Mesodermal cell (in vitro differentiated cells): ENCODE measurements around the gene CLPTM1L.
"Not testable (repeated sequence)": the region's sequence is repeated elsewhere in the genome, so short reads cannot be mapped to it uniquely, and the experiment has no call there.

Experiments
- H3K27ac ChIP-seq: 2 replicates; pipeline ENCODE4 v1.7.0; 2013; ENCODE audit warnings: mild to moderate bottlenecking, low read depth, low read length, moderate library complexity; ENCODE audit not compliant: severe bottlenecking
- H3K36me3 ChIP-seq: 2 replicates; pipeline ENCODE4 v1.7.1; 2013; ENCODE audit warnings: mild to moderate bottlenecking, low read length, moderate library complexity; ENCODE audit not compliant: control insufficient read depth, insufficient read depth
- H3K4me1 ChIP-seq: one replicate; pipeline ENCODE4 v1.7.1; 2013; ENCODE audit warnings: mild to moderate bottlenecking, low read length; ENCODE audit not compliant: insufficient read depth, control insufficient read depth, poor library complexity, severe bottlenecking
- H3K4me3 ChIP-seq: 2 replicates; pipeline ENCODE4 v1.7.0; 2013; ENCODE audit warnings: low read length, control low read depth, mild to moderate bottlenecking; ENCODE audit not compliant: insufficient read depth, poor library complexity, severe bottlenecking; ENCODE audit errors: extremely low read depth
- H3K9me3 ChIP-seq: 2 replicates; pipeline ENCODE4 v1.7.1; 2013; ENCODE audit warnings: mild to moderate bottlenecking, low read length, moderate library complexity; ENCODE audit not compliant: control insufficient read depth
- WGBS, 2 experiments: methylation state at CpG; one replicate each; pipeline ENCODE4 v1.1.5; 2013; ENCODE audit warnings: missing lambda C conversion rate in 2 of 2; ENCODE audit not compliant: insufficient coverage in 2 of 2; 5-methylcytosine and 5-hydroxymethylcytosine counted together

Gene CLPTM1L

DNA sequence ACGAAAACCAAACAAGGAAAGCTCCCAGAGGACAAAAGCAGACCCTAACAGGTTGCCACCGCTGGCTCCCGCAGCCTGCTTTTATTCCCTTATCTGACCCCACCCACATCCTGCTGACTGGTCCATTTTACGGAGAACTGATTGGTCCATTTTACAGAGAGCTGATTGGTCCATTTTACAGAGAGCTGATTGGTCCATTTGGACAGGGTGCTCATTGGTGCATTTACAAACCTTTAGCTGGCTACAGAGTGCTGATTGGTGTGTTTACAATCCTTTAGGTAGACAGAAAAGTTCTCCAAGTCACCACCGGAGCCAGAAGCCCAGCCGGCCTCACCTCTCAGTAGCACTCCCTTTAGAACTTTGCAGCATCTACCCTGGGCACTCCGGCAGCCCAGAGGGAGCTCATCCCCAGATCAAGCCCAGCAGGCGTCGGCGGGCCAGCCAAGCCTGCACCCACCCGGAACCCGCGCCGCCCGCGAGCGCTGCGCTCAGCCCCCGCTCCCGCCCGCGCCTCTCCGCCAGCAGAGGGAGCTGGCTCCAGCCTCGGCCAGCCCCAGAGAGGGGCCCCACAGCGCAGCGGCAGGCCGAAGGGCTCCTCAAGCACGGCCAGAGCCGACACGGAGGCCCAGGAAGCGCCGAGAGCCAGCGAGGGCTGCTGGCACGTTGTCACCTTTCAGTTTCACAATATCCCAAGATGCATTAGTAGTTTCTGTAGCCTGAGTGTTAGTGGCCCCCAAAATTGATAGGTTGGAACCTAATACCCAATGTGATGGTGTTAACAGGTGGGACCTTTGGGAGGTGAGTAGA is 35.3 kb upstream of the CLPTM1L start:
- H3K27ac ChIP-seq, result no peak overlapping the region
- peaks cover 18% of the 10 kb centered on the region for H3K9me3 ChIP-seq
- H3K4me1 ChIP-seq, result peaks cover 2% of the 10 kb centered on the region
- whole genome bisulfite sequencing, 2 experiments, result 20 to 32% methylated on average over 18 to 29 of the region's 34 CpGs
- H3K4me3 ChIP-seq, result no peak overlapping the region
- H3K36me3 ChIP-seq, result no peaks in the 10 kb centered on the region

DNA sequence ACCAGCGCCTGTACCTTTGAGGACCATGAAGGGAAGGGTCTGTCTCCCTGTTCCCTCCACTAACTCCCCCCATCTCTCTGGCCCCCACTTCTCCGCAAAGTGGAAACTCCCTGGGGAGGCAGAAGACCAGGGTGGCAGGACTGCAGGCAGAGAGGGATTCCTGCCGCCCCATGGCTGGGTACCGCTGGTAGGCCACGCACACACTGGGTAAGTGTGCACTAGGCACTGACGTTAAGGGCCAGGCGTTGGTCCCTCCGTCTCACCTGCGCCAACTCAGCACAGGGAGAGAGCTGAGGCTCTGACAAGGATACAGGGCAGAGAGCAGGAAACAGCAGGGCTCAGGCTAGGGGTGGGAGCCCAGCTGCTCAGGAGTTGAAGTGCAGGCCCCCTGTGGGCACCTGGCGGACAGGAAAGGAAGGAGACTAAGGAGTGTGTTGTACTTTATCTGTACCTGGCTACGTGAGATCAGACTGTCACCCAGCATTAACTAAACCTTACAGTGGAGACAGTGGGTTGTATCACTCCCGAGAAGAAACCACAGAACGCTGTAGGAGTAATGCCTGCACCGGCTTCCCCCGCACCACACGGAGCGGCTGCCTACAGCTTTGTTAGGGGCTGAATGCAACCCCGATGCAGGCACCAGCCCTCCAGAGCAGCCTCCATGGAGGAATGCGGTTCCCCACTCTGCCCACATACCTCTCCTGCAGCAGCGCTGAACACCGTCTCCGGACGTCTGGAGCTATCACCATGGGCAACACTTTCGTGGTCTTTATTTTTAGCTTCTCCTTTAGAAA is 34.2 kb upstream of the CLPTM1L start:
- Histone ChIP-seq H3K27ac (no peak overlapping the region), H3K4me3 (no peak overlapping the region), H3K36me3 (no peaks in the 10 kb centered on the region), H3K4me1 (peaks cover 2% of the 10 kb centered on the region), H3K9me3 (peaks cover 18% of the 10 kb centered on the region)
- WGBS, 2 experiments, result 96 to 97% methylated on average over 21 to 23 of the region's 24 CpGs

DNA sequence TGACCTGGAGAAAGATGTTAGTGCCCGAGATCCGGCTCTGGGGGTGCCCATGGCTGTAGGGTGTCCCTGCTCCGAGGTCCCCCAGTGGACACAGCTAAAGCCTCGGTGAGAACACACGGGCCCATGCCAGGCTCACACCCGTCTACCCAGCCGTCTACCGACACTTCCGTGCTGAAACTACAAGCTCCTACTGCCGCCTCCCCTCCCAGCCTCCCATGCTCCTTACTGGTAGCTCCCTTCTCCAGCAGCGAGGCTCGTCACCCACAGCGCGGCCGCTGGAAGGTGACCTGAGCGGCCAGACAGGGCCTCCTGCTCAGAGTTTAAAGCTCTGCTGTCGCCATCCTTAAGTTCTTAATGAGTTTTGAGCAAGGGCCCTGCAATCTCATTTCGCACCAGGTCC is 33.2 kb upstream of the CLPTM1L start:
- H3K36me3 ChIP-seq, result no peaks in the 10 kb centered on the region
- no peak overlapping the region for H3K4me3 ChIP-seq
- no peak overlapping the region for H3K27ac ChIP-seq
- peaks cover 2% of the 10 kb centered on the region for H3K4me1 ChIP-seq
- H3K9me3 ChIP-seq, result peaks cover 18% of the 10 kb centered on the region
- 89 to 92% methylated on average over 17 to 18 of the region's 18 CpGs for WGBS, 2 experiments

DNA sequence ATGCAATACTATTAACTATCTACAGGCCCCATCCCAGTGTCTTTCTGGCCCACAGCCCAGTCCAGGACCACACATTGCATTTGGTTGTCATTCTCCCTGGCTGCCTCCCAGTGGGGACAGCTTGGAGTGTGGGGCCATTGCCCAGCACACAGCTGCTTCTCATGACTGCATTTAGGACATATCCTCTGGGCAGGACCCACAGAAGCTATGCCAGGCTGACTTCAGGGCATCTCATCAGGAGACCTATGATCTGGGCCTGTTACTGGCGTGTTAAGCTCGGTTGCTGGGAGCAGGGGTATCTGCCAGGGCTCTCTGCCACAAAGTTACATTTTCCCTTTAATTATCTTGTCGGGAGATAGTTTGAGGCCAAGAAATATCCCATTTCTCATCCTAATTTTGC is 32.1 kb upstream of the CLPTM1L start:
- Histone ChIP-seq H3K9me3 (peaks cover 18% of the 10 kb centered on the region), H3K36me3 (no peaks in the 10 kb centered on the region), H3K4me3 (no peak overlapping the region), H3K4me1 (peaks cover 2% of the 10 kb centered on the region), H3K27ac (no peak overlapping the region)
- 88 to 90% methylated on average over 3 of the region's 3 CpGs for WGBS, 2 experiments

DNA sequence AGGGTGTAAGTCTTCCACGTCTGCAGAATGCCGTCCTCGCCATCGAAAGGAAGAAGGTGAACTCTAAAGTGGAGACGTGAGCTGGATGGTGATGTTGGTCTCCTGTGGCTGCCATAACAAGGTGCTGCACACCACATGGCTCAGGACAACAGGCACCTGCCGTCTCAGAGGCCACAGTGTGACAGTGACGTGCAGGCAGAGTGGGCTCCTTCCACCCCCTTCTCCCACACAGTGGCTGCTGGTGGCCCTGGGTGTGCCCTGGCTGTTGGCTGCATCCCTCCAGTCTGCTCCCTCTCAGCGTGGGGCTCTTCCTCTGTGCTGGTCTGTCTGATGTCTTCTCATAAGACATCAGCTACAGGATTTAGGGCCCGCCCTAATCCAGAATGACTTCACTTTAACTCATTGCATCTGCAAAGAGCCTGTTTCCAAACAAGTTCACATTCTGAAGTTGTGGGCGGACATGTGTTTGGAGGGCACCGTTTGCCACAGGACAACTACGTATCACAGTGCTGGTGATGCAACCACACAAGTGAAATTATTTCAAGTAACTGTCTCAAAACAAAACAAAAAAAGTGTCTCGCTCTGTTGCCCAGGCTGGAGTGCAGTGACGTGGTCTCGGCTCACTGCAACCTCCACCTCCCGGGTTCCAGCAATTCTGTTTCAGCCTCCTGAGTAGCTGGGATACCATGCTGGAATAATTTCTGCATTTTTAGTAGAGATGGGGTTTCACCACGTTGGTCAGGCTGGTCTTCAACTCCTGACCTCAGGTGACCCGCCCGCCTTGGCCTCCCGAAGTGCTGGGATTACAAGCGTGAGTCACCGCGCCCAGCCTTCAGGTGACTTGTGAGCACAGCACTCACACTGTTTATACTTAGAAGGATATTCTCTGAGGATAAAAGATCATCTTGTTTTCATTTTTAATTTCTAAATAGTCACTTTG is 31.2 kb upstream of the CLPTM1L start:
- Histone ChIP-seq H3K9me3 (peaks cover 18% of the 10 kb centered on the region), H3K27ac (no peak overlapping the region), H3K4me1 (peaks cover 2% of the 10 kb centered on the region), H3K4me3 (no peak overlapping the region), H3K36me3 (no peaks in the 10 kb centered on the region)
- 82 to 88% methylated on average over 17 to 18 of the region's 23 CpGs for WGBS, 2 experiments

DNA sequence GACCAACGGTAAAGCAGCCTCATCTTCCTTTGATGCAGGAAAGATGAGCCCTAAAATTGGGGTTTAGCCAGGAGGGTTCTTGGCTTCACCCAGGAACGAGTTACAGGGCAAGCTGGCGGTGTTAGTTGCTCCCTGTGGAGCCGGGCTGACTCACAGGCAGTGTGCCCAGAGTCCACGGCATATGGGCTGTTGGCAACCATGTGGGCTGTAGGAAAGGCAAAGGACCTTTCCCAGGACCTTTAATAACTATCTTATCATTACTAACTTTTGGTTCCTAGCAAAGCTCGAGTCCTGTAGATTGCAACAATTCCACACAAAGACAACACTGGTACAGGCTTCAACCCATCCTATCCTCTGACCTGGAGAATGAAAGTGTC is 29.8 kb upstream of the CLPTM1L start:
- H3K4me1 ChIP-seq, result no peaks in the 10 kb centered on the region
- WGBS, 2 experiments, result 77 to 94% methylated on average over 4 to 6 of the region's 6 CpGs
- no peaks in the 10 kb centered on the region for H3K36me3 ChIP-seq
- no peak overlapping the region for H3K4me3 ChIP-seq
- peaks cover 15% of the 10 kb centered on the region for H3K9me3 ChIP-seq
- H3K27ac ChIP-seq, result no peak overlapping the region

DNA sequence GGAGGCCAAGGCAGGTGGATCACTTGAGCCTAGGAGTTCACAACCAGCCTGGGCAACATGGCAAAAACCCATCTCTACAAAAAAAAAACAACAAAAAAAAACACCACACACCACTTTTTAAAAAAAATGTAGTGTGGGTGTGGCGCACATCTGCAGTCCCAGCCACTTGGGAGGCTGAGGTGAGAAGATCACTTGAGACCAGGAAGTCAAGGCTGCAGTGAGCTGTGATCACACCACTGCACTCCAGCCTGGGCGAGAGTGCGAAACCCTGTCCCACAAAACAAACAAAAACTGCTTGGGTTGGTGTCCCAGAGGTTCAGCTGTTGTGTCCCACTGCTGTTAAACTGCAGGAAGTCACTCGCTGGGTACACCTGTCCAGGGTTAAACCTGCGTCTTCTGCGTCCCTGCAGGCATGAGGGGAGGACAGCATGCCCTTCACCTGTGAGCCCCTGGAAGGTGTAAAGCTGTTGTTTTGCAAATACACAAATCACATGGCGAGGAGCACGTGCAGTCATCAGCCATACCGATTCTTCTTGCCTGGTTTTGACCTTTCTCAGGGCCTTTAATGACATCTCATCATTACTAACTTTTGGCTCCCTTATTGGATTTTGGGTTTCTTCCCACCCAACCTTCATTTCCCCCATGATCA is 29.3 kb upstream of the CLPTM1L start:
- 85 to 91% methylated on average over 8 of the region's 9 CpGs for WGBS, 2 experiments
- Histone ChIP-seq H3K4me1 (no peaks in the 10 kb centered on the region), H3K36me3 (no peaks in the 10 kb centered on the region), H3K4me3 (no peak overlapping the region), H3K9me3 (peaks cover 10% of the 10 kb centered on the region), H3K27ac (no peak overlapping the region)

DNA sequence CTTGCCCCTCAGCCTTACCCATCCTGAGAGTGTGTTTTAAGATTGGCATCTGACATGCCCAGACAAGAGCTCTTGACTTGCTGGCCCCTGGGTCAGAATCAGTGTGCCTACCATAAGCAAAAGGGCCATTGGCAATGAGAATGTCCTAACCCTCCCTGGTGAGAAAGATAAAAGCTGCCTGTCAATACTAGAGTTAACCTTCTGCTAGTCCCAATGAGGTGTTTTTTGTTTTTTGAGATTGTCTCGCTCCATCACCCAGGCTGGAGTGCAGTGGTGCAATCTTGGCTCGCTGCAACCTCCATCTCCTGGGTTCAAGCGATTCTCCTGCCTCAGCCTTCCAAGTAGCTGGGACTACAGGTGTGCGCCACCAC is 27.1 kb upstream of the CLPTM1L start:
- H3K4me1 ChIP-seq, H3K4me3 ChIP-seq, H3K27ac ChIP-seq, H3K9me3 ChIP-seq, H3K36me3 ChIP-seq: not testable (repeated sequence)
- WGBS, 2 experiments, result 83 to 100% methylated on average over 3 of the region's 4 CpGs

DNA sequence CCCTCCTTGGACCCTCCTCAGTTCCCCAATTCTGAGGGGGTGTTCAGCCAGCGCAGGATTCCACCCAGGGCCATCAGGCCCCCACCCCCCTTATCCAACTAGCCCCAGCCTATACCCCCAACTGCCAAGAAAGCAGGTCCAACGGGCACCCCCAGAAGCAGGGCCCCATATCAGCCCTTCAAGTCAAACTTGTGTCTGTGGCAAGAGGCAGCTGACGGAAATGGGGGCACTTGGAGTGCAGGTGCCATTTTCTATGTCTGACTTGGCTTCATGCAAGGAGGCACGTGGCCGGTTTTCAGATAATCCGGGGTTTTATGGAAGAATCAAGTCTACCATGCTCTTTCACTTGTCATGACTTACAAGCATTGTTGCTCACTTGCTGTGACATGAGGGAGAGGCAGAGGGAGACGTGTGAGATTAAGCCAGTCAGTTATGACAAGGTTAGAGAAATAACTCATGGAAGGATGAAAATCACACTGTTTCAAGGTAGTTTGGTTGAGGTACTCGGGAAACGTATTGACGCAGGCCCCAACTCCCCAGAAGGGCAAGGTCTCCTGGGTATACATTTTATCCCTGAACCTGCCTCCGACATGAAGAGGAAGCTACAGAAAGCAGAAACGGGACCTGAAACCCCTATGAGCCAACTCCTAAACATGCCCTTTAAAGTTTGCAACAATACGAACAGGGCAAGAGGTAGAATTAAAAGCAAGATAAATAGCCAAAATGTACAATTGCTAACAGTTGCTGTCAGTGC is 26.5 kb upstream of the CLPTM1L start:
- WGBS, 2 experiments, result 92% methylated on average over 10 to 11 of the region's 13 CpGs
- Histone ChIP-seq H3K27ac (no peak overlapping the region), H3K9me3 (no peaks in the 10 kb centered on the region), H3K4me1 (no peaks in the 10 kb centered on the region), H3K4me3 (no peak overlapping the region), H3K36me3 (no peaks in the 10 kb centered on the region)
